Astrocyte of the spinal cord (primary cell): ENCODE results near the gene GRPEL1.

ENCODE experiments used
- DNase-seq: peaks from one replicate; pipeline ENCODE4 v3.0.0; 2011; ENCODE audit warnings: low read depth, low spot score
- H3K4me3 ChIP-seq: 2 replicates; pipeline ENCODE4 v1.5.1; 2011; ENCODE audit warnings: low read depth, mild to moderate bottlenecking, low read length, moderate library complexity
- CTCF ChIP-seq: IDR thresholded peaks from 2 replicates; pipeline ENCODE4 v1.5.1; 2012; ENCODE audit warnings: low read depth, mild to moderate bottlenecking, low read length, inconsistent platforms
- in situ Hi-C: cut with HindIII; loops from 2 replicates; pipeline ENCODE4 v1.10.0; 2017; ENCODE audit warnings: low sequenced_read_pairs

Gene GRPEL1

GRCh38 chr4:7041801-7042502 lies 25.9 kb downstream of the GRPEL1 start:
- no peak for DNase-seq
- in situ Hi-C loops: no loop called here
- no peak for TF ChIP-seq CTCF
- H3K4me3 ChIP-seq: peak overlapping the region; percentile 71

GRCh38 chr4:7041246-7041645 lies 26.6 kb downstream of the GRPEL1 start:
- TF ChIP-seq CTCF: no peak
- in situ Hi-C loops: no loop called here
- no peak overlapping the region for H3K4me3 ChIP-seq
- DNase-seq: no peak

GRCh38 chr4:7040765-7041164 lies 27.1 kb downstream of the GRPEL1 start:
- H3K4me3 ChIP-seq: no peak overlapping the region
- no peak for DNase-seq
- TF ChIP-seq CTCF: no peak
- in situ Hi-C loops: no loop called here

GRCh38 chr4:7037425-7037824 lies 30.4 kb downstream of the GRPEL1 start:
- no peak for TF ChIP-seq CTCF
- DNase-seq: no peak
- in situ Hi-C loops: no loop called here

DNA sequence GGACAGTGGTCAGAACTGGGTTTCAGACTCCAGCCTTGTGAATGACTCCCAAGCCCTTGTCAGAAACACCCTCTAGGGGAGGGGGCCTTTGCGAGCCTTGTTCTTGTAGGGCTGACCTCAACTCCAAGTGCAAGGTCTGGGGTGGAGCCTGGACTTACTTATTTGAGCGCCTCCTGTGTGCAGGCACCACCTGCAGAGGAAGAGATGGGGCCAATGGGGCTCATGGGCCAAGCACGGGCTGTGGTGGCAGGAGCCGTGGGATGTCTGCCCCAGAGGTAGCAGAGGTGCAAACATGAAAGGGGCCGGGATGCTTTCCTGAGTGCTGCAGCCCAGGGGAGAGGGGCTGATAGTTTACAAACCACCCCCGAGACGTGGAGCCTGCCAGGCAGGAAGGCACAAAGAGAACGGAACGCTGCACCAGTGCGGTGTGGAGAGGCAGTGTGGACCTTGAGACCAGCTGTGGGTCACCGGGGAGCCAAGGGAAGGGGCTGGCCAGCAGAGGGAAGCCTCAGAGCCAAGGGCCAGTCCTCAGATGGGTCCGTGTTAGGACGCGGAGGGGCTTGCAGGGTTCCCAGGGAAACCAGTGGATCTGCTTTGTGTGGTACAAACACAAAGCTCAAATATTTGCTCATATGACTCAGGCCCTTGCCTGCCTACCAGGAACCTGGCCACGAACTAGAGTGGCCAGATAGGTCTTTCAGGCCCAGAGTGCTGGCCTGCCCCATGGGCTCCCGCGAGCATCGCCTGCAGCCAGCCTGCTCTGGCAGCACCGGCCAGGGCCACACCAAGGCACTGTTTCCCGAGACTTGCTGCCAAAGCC lies 33.4 kb downstream of the GRPEL1 start:
- DNase-seq: peak; percentile 78
- no peak overlapping the region for H3K4me3 ChIP-seq
- in situ Hi-C loops: no loop called here
- no peak for TF ChIP-seq CTCF

More at GRCh38 chr4:7037425-7037824, 30.4 kb downstream of the GRPEL1 start:
- H3K4me3 ChIP-seq: no peak overlapping the region

- H3K4me3 ChIP-seq: no peak overlapping the region
- no peak for DNase-seq
- in situ Hi-C loops: no loop called here
- TF ChIP-seq CTCF: no peak
Observed at GRCh38 chr4:7032596-7032995, 35.3 kb downstream of the GRPEL1 start.
